Ureter (tissue), 1 donor: ENCODE measurements around the gene APMAP. TPM values are rescaled to one million over a fixed set of nuclear protein-coding genes. Genes with fewer than 3 reads are reported as not detected.

Experiments used
- DNase-seq: peaks from one replicate; pipeline ENCODE4 v3.0.0-alpha.2; 2020; ENCODE audit warnings: low spot score
- total RNA-seq: library from RNA; stranded (reverse); gene quantifications from one replicate; pipeline ENCODE4 v1.2.4, GENCODE V29; 2023
- donor health status: DM: yes; HTN: yes; CAD: no.

APMAP gene
- total RNA-seq, 1 donor from 2014 or later, result 74.0 TPM

GRCh38 chr20:25024171-25024570 lies 31.6 kb upstream of the APMAP start:
- DNase-seq, result peak; percentile 29

- DNase-seq, result no peak
Observed at GRCh38 chr20:25023356-25023755, 30.8 kb upstream of the APMAP start.

GRCh38 chr20:25022680-25023079 lies 30.1 kb upstream of the APMAP start:
- peak; percentile 80 for DNase-seq

- DNase-seq, result no peak
Observed at GRCh38 chr20:25021336-25021735, 28.8 kb upstream of the APMAP start.

- no peak for DNase-seq
Observed at GRCh38 chr20:25020901-25021301, 28.4 kb upstream of the APMAP start.

- no peak for DNase-seq
Observed at GRCh38 chr20:25020345-25020744, 27.8 kb upstream of the APMAP start.

GRCh38 chr20:25019381-25020155 lies 27.0 kb upstream of the APMAP start:
- no peak for DNase-seq

- no peak for DNase-seq
Observed at GRCh38 chr20:25018841-25019240, 26.3 kb upstream of the APMAP start.

GRCh38 chr20:25018425-25018824 lies 25.9 kb upstream of the APMAP start:
- DNase-seq, result no peak

GRCh38 chr20:25017257-25017803 lies 24.8 kb upstream of the APMAP start:
- peak; percentile 66 for DNase-seq

- DNase-seq, result no peak
Observed at GRCh38 chr20:25016471-25016870, 23.9 kb upstream of the APMAP start.

- DNase-seq, result no peak
Observed at GRCh38 chr20:25015986-25016385, 23.4 kb upstream of the APMAP start.

- DNase-seq, result peak; percentile 24
Observed at GRCh38 chr20:25014816-25015215, 22.3 kb upstream of the APMAP start.

GRCh38 chr20:25013478-25014380 lies 21.2 kb upstream of the APMAP start:
- peak; percentile 34 for DNase-seq

GRCh38 chr20:25012616-25013189 lies 20.2 kb upstream of the APMAP start:
- DNase-seq, result peak; percentile 34

GRCh38 chr20:25011831-25012241 lies 19.3 kb upstream of the APMAP start:
- DNase-seq, result no peak

GRCh38 chr20:25011261-25011660 lies 18.7 kb upstream of the APMAP start:
- DNase-seq, result peak; percentile 34

GRCh38 chr20:25009218-25010145 lies 16.9 kb upstream of the APMAP start:
- DNase-seq, result peak; percentile 22

GRCh38 chr20:25008388-25009217 lies 16.1 kb upstream of the APMAP start:
- peak; percentile 35 for DNase-seq
